Kidney (tissue), 14 donors: Measurements from ENCODE around the gene FOXO1. TPM values are rescaled to one million over a fixed set of nuclear protein-coding genes. Genes with fewer than 3 reads are reported as not detected.

Experiments
- DNase-seq, 5 donors: peaks; one replicate each; pipeline ENCODE4 v3.0.0-alpha.2; 2013 to 2020
- FAIRE-seq: peaks from 2 replicates; lab custom pipeline; 2012; peaks lifted over from hg19 to GRCh38; lab: Jason Lieb, UNC
- H3K27ac ChIP-seq, 2 donors: one replicate each; pipeline ENCODE4 v1.7.0; 2013; ENCODE audit warnings: low read depth in 2 of 2, low read length in 2 of 2, inconsistent platforms in 1 of 2
- H3K27me3 ChIP-seq: one replicate; pipeline ENCODE4 v1.7.1; 2013; ENCODE audit warnings: low read length, inconsistent platforms; ENCODE audit not compliant: control insufficient read depth, insufficient read depth
- H3K36me3 ChIP-seq, 3 donors: one replicate each; pipeline versions ENCODE4 v1.7.0 to v1.7.1; 2013; ENCODE audit warnings: low read length in 3 of 3, control low read depth in 1 of 3, inconsistent platforms in 1 of 3; ENCODE audit not compliant: insufficient read depth in 3 of 3, control insufficient read depth in 2 of 3
- H3K4me1 ChIP-seq, 3 donors: one replicate each; pipeline versions ENCODE4 v1.7.0 to v1.7.1; 2013; ENCODE audit warnings: low read length in 3 of 3, inconsistent platforms in 1 of 3, low read depth in 1 of 3; ENCODE audit not compliant: control insufficient read depth in 2 of 3, insufficient read depth in 2 of 3
- H3K4me3 ChIP-seq, 3 donors: one replicate each; pipeline versions ENCODE4 v1.7.0 to v1.8.1; 2013; ENCODE audit warnings: low read length in 3 of 3, control low read depth in 1 of 3, inconsistent platforms in 1 of 3
- H3K9ac ChIP-seq, 3 donors: one replicate each; pipeline versions ENCODE4 v1.7.0 to v1.7.1; 2013; ENCODE audit warnings: low read length in 3 of 3, control low read depth in 1 of 3, inconsistent platforms in 1 of 3
- H3K9me3 ChIP-seq, 3 donors: one replicate each; pipeline versions ENCODE4 v1.7.0 to v1.7.1; 2013; ENCODE audit warnings: low read length in 3 of 3, control low read depth in 1 of 3, inconsistent platforms in 1 of 3; ENCODE audit not compliant: control insufficient read depth in 2 of 3, insufficient read depth in 1 of 3
- intact Hi-C: fragments of 100-400 bp; cut with DNase I; formaldehyde crosslinking; loops from one replicate; pipeline ENCODE4 v1.11.1; 2022
- polyA plus RNA-seq: library from polyadenylated mRNA; stranded (reverse); fragments of 350-450 nt; fragmentation: Illumina TruSeq; extraction: RNeasy Lipid Tissue Mini Kit (QIAGEN cat#74804); gene quantifications from one replicate; pipeline ENCODE4 v1.2.3, GENCODE V29; 2014; ENCODE audit warnings: low read depth, low replicate concordance; ENCODE audit not compliant: insufficient read depth
- total RNA-seq: library from RNA; stranded (reverse); fragmentation: NEBNext Ultra II Directional; extraction: Animal tissue kit (Norgen Biotek cat#: 25700); gene quantifications from one replicate; pipeline ENCODE4 v1.2.1, GENCODE V29; 2021
- TF ChIP-seq, protein P1 (sequence below): IDR thresholded peaks from 3 replicates; pipeline ENCODE4 v1.5.1; 2012; ENCODE audit warnings: mild to moderate bottlenecking, moderate library complexity, borderline replicate concordance; ENCODE audit not compliant: insufficient read depth; ENCODE audit errors: extremely low read depth
- donor health status: control.
- donor health status: control.
- donor health status: control.
- donor health status: control.
- donor health status: control.
- donor health status: DM: yes; HTN: yes; CAD: no.
- donor health status: Normal renal cell carcinoma (clear cell type).

Gene FOXO1
- total and polyA plus RNA-seq, 2 donors from 2014 or later, result 8.6 to 54.6 TPM

DNA sequence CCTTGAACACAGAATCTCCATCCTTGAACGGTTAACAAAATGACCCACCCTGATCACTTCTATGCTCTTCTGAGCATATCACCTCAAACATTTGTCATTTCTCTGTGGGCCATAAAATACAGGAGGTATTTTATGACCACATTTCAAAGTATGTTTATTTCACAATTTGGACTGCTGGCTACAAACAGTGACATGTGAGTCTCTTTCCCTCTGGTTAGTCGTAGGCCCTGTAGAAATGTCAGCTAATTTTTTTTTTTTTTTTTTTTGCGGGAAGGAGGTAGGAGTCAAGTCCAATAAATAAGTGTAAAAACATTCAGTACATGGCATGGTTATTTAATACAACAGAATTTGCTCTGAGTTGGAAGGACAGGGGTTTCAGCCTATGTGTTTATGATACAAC lies 70.7 kb downstream of the FOXO1 start:
- Histone ChIP-seq H3K9me3 (no peaks in the 10 kb centered on the region), H3K4me1 (peaks cover 0 to 31% (median 26%) of the 10 kb centered on the region in 3 donors), H3K9ac (no peak overlapping the region), H3K36me3 (no peaks in the 10 kb centered on the region), H3K27ac (no peak overlapping the region), H3K27me3 (no peaks in the 10 kb centered on the region), H3K4me3 (no peak overlapping the region)
- DNase-seq, result no peak
- FAIRE-seq, result no peak
- TF ChIP-seq, protein P1, sequence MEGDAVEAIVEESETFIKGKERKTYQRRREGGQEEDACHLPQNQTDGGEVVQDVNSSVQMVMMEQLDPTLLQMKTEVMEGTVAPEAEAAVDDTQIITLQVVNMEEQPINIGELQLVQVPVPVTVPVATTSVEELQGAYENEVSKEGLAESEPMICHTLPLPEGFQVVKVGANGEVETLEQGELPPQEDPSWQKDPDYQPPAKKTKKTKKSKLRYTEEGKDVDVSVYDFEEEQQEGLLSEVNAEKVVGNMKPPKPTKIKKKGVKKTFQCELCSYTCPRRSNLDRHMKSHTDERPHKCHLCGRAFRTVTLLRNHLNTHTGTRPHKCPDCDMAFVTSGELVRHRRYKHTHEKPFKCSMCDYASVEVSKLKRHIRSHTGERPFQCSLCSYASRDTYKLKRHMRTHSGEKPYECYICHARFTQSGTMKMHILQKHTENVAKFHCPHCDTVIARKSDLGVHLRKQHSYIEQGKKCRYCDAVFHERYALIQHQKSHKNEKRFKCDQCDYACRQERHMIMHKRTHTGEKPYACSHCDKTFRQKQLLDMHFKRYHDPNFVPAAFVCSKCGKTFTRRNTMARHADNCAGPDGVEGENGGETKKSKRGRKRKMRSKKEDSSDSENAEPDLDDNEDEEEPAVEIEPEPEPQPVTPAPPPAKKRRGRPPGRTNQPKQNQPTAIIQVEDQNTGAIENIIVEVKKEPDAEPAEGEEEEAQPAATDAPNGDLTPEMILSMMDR, result no peak
- intact Hi-C loops, result no loop called here

DNA sequence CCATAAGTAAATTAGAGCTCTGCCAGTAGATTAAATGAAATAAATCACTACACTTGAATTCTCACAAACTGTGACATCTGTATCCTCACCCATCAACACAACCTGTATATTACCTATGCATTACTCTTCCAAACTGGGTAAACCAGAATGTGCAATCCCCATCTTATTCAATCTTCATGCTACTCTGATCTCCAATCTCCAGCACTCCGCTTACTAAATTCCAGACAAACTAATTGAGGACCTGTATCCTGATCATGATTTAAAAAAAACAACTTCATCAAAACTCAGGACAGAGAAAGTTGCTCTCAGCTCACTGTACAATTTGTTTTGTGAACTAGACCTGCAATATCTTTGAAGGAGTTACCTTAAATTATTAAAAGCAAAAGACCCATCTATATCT lies 74.4 kb downstream of the FOXO1 start:
- Histone ChIP-seq H3K27ac (no peak overlapping the region), H3K4me1 (peaks cover 0 to 48% (median 34%) of the 10 kb centered on the region in 3 donors), H3K36me3 (no peaks in the 10 kb centered on the region), H3K9ac (no peak overlapping the region), H3K9me3 (no peaks in the 10 kb centered on the region), H3K4me3 (no peak overlapping the region), H3K27me3 (no peaks in the 10 kb centered on the region)
- TF ChIP-seq, protein P1, result no peak
- intact Hi-C loops, result no loop called here
- FAIRE-seq (no peak), DNase-seq (no peak)

DNA sequence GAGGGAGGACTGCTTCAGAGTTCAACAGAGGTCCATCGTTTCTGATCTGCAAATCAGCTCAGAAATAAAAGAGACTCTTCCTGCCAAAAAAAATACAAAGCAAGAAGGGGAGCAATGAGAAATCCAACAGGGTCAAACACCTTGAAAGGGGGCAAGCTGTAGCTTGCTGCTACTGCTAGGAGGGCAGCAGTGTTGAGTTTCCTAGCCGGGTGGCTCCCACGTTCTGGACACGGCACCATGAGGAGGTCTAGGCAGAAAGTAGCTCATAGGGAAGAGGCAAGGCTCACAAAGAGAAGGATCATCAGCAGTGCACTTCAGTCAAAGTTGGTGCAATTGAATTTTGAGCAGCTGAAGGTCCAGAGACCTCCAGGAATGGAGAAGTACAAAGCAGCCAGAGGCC lies 75.3 kb downstream of the FOXO1 start:
- TF ChIP-seq, protein P1, result no peak
- intact Hi-C loops, result no loop called here

More for the DNA sequence above, 75.3 kb downstream of the FOXO1 start:
- Histone ChIP-seq H3K27me3 (no peaks in the 10 kb centered on the region), H3K27ac (no peak overlapping the region), H3K9me3 (no peaks in the 10 kb centered on the region), H3K4me3 (no peak overlapping the region), H3K4me1 (peaks cover 0 to 49% (median 34%) of the 10 kb centered on the region in 3 donors), H3K36me3 (no peaks in the 10 kb centered on the region), H3K9ac (no peak overlapping the region)
- FAIRE-seq (no peak), DNase-seq (no peak)
